ENCODE results near the gene ADCK2.
A peak's percentile ranks its signal among the peaks of the same experiment; 100 is the strongest.
"Not testable (repeated sequence)": the region's sequence is repeated elsewhere in the genome, so short reads cannot be mapped to it uniquely, and the experiment has no call there.

ADCK2 gene

GRCh38 chr7:140693849-140694248 lies 21.1 kb downstream of the ADCK2 start:
- not testable (repeated sequence) for DNase-seq (ENCODE audit: low read depth)

GRCh38 chr7:140694592-140694991 lies 21.8 kb downstream of the ADCK2 start:
- DNase-seq (ENCODE audit: low read depth), result no peak

DNA sequence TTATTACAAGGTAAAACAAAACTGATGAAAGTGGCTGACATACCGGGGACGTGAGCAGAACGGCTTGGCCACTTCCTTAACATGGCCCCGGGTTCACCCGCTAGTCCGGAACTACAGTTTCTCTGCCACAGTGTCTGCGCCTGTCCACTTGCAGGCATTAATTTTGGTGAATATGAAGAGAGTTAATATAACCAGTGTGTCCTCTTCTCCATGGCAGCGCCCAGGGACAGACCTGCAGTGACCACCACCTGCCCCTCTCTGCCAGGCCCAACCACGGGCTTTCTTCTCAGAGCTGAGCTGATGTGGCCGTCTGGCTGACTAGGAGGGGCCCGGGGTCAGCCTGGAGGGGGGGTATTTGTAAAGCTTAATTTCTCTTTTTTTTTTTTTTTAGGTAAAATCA lies 22.6 kb downstream of the ADCK2 start:
- DNase-seq (ENCODE audit: low read depth), result no peak

- peak; percentile 52 for DNase-seq (ENCODE audit: low read depth)
Observed at GRCh38 chr7:140696024-140696679, 23.4 kb downstream of the ADCK2 start.

GRCh38 chr7:140696680-140697446 lies 24.1 kb downstream of the ADCK2 start, which contains the start of gene NDUFB2:
TSS of gene NDUFB2 (plus strand) at chr7:140696708. CDS start at chr7:140696745, 37 bp downstream.
- DNase-seq (ENCODE audit: low read depth), result peak; percentile 31

DNA sequence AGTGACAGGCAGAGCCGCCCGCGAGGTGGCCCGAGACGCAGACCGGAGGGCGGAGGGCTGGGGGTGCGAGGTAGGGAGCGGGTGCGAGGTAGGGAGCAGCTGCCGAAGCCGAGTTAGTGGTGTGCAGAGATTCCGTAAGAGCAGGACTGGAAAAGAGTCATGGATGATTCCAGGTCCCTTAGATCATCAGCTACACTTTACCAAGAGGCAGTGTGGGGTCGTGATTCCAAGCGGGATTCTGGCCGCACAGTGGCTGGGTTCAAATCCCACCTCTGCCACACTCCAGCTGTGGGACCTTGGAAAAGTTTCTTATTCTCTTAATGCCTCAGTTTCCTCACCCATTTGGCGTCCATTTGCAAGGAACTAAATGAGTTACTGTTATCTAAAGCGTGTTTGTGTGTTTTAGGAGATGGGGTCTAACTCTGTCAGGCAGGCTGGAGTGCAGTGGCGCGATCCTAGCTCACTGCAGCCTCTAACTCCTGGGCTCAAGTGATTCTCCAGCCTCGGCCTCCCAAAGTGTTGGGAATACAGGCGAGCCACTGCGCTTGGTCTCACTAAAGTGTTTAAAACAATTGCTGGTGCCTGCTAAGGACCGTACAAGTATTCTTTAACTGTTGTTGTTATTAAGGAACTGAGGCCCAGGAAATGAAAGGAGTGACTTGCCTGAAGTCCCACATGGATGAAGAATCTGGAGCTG lies 24.9 kb downstream of the ADCK2 start:
- no peak for DNase-seq (ENCODE audit: low read depth)

- DNase-seq (ENCODE audit: low read depth), result no peak
Observed at GRCh38 chr7:140698477-140698876, 25.7 kb downstream of the ADCK2 start.

GRCh38 chr7:140702774-140703173 lies 30.0 kb downstream of the ADCK2 start:
- DNase-seq (ENCODE audit: low read depth), result no peak

DNA sequence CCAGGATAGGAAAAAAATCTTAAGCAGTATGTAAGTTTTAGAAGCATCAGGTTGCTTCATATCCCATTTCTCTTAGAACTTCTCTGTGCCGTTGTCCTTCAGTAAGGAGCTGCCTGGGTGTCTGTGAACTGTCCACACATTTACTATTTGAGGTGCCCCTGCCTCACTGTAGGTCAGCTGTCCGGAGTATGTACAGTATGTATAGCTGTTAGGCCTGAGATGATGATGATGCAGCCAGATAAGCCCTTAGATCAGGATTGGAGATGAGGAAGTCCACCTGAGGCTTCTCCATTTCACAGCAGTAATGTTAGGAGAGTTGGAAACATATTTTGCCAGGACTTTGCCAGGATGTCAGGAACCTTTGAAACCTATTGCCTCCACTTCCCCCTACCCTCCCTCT lies 31.5 kb downstream of the ADCK2 start:
- DNase-seq (ENCODE audit: low read depth), result no peak

DNA sequence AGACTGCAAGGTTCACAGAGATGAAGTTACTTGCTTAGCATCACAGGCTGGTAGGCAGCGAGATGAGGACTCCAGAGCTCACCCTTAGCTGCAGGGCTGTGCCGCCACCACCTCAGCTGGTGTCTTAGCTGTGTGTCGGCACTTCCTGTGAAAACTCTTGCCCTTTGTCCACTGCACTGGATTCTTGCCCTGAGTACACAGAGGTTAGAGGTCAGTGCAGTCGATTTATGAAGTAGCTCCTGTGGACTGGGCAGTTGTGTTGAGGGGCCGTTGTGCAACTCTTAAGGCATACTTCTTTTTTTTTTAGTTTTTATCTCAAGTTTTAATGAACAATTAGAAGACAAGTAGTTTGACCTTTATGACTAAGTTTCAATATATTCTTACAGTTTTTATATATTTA lies 34.4 kb downstream of the ADCK2 start:
- DNase-seq (ENCODE audit: low read depth), result no peak

DNA sequence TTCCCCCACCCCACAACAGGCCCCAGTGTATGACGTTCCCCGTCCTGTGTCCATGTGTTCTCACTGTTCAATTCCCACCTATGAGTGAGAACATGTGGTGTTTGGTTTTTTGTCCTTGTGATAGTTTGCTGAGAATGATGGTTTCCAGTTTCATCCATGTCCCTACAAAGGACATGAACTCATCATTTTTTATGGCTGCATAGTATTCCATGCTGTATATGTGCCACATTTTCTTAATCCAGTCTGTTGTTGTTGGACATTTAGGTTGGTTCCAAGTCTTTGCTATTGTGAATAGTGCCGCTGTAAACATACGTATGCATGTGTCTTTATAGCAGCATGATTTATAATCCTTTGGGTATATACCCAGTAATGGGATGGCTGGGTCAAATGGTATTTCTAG lies 36.0 kb downstream of the ADCK2 start:
- not testable (repeated sequence) for DNase-seq (ENCODE audit: low read depth)

DNA sequence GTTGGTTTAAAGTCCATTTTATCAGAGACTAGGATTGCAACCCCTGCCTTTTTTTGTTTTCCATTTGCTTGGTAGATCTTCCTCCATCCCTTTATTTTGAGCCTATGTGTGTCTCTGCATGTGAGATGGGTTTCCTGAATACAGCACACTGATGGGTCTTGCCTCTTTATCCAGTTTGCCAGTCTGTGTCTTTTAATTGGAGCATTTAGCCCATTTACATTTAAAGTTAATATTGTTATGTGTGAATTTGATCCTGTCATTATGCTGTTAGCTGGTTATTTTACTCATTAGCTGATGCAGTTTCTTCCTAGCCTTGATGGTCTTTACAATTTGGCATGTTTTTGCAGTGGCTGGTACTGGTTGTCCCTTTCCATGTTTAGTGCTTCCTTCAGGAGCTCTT lies 39.6 kb downstream of the ADCK2 start:
- DNase-seq (ENCODE audit: low read depth), result not testable (repeated sequence)

DNA sequence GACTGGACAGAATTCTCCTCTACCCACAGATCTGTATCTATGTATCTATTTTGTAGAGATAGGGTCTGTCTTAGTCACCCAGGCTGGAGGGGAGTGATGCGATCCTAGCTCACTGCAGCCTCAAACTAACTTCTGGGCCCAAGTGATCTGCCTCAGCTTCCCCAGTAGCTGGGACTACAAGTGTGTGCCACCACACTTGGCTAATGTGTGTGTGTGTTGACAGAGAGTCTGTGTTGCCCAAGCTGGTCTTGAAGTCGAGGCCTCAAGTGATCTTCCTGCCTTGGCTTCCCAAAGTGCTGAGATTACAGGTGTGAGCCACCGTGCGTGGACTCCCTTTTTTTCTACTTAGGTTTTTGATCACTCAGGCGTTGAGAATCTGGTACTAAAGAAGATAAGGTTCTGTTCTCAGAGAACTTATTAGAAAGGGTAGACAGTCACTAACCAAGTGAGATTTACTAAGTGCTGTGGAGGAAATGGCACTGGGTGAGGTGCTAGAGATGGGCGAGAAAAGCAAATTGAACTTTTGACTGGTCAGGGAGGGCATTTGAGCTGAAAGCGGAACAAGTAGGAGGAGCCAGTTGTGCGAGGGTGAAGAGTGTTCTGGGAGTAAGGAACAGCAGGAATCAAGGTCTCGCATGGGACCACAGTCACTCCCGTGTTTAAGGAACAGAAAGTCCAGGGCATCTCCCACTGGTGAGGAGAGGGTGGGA lies 41.7 kb downstream of the ADCK2 start:
- DNase-seq (ENCODE audit: low read depth), result no peak

DNA sequence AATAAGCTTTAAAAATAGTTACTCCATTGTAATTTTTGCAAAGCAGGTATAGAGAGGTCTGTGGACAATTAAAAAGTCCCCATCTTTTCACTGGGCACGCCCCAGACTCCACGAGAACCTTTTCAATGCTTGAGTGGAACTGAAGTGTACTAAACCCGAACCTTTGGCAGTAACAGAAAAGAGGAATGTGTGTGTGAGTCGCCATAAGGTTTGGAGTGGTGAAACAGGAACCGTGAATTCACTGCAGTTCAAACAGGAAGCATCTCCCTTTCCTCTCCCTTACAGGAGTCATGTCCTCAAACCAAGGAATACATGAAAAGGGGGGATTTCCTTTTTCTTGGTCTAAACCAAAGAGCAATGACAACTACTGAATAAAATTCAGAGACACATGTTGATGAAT lies 47.0 kb downstream of the ADCK2 start:
- no peak for DNase-seq (ENCODE audit: low read depth)

DNA sequence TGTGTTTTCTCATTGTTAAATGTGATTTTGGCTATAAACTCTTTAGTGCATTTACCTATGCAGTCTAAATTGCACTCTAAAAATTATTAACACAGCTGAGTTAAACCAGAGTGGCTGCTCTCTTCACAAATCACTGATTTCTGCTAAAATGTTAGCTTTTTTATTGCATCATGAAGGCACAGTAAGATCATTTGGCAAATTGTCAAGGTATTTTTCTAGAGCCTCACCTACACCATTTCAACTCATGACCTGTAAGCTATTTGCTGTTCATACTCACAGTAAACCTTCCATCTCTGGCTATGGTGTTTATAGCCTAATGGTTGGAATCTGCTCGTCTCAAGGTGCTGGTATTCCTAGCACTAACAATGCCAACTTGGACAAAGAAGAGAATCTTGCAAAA lies 49.5 kb downstream of the ADCK2 start:
- no peak for DNase-seq (ENCODE audit: low read depth)

- no peak for DNase-seq (ENCODE audit: low read depth)
Observed at GRCh38 chr7:140723006-140723405, 50.3 kb downstream of the ADCK2 start.

DNA sequence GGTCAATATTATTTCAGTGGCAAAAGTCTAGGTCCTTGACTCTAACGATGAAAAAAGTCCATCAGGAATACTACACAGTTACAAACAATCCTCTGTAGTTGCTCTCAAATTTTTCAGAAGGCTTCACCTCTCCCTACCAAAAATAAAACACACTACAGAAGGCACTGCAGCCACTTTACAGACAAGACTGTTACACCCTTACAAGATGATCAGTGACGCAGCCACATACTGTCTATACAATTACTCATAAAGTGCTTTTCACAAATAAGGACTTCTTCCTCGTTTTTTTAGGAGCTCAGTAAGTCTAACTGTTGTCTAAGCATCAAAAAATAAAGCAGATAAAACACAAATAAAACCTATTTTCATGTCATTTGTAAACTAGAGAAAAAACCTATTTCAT lies 50.8 kb downstream of the ADCK2 start:
- DNase-seq (ENCODE audit: low read depth), result no peak

GRCh38 chr7:140724706-140725105 lies 52.0 kb downstream of the ADCK2 start:
- no peak for DNase-seq (ENCODE audit: low read depth)

DNA sequence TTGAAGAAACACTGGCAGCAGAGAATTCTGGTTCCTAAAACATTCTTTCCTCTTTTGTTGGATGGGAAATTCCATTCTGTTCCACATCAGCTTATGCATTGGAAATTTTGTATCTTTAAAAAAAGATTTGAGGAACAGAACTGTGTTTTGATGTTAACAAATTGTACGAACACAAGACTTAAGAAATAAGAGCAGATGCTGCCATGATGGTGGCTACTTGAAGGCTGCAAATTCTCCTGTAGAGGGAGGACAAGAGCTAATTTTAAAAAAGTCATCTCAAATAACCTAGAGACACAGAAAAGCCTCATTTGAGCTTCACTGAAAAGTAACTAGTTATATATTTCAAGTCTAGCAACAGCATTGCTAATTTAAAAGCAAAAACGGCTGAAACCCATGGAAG lies 53.5 kb downstream of the ADCK2 start:
- no peak for DNase-seq (ENCODE audit: low read depth)

- no peak for DNase-seq (ENCODE audit: low read depth)
Observed at GRCh38 chr7:140732416-140732815, 59.7 kb downstream of the ADCK2 start.

- DNase-seq (ENCODE audit: low read depth), result no peak
Observed at GRCh38 chr7:140734096-140734495, 61.4 kb downstream of the ADCK2 start.

GRCh38 chr7:140734729-140735128 lies 62.0 kb downstream of the ADCK2 start:
- no peak for DNase-seq (ENCODE audit: low read depth)

Data from CMK (cell line).